SK-N-MC (cell line): ENCODE data around the gene CXCR1.

Experiments used
- EZH2 ChIP-seq: fragments of 200-600 bp; sonication (generic); IDR thresholded peaks from one replicate; pipeline ENCODE4 v1.6.1; 2017; ENCODE audit warnings: antibody characterized with exemption
- FOXP2 ChIP-seq: optimal IDR thresholded peaks from 2 replicates; pipeline ENCODE3; 2011; ENCODE audit warnings: mild to moderate bottlenecking, moderate library complexity; ENCODE audit not compliant: insufficient read depth; ENCODE audit errors: extremely low read length, control extremely low read depth
- POLR2AphosphoS5 ChIP-seq: IDR thresholded peaks from 2 replicates; pipeline ENCODE4 v1.6.1; 2012; ENCODE audit warnings: mild to moderate bottlenecking, low read depth, low read length, borderline replicate concordance

- TF ChIP-seq POLR2AphosphoS5 (no peak), EZH2 (no peak), FOXP2 (no peak)
Measured at GRCh38 chr2:218192902-218193430, 26.2 kb upstream of the CXCR1 start.
